Activated naive CD8-positive, alpha-beta T cell treated with anti-CD3 and anti-CD28 coated beads, Interleukin-2, amount 10 ng/mL, durations not matched to agents 7 days and 5 days (primary cell): ENCODE results near the gene AARS2. TPM values are rescaled to one million over a fixed set of nuclear protein-coding genes. Genes with fewer than 3 reads are reported as not detected.
A peak's percentile ranks its signal among the peaks of the same experiment; 100 is the strongest.

Experiments
- ATAC-seq: fragments of 150-1000 bp; cut with Tn5 transposase; one replicate; pipeline ENCODE4 v1.10.0; 2021; ENCODE audit warnings: low read depth, moderate library complexity
- POLR2A ChIA-PET: fragments of 350-600 bp; sonication (Branson Sonifier 250); formaldehyde crosslinking; loops from one replicate; lab custom pipeline; 2021; ENCODE audit warnings: antibody characterized with exemption; lab: Charles Lee
- DNase-seq: peaks from one replicate; pipeline ENCODE4 v3.0.0; 2021
- H3K27ac Mint-ChIP-seq: one replicate; pipeline ENCODE4 v1.8.0; 2022; ENCODE audit warnings: mild to moderate bottlenecking, mixed read lengths
- H3K27me3 Mint-ChIP-seq: one replicate; pipeline ENCODE4 v1.8.0; 2022; ENCODE audit warnings: mild to moderate bottlenecking, moderate library complexity, mixed read lengths
- H3K36me3 Mint-ChIP-seq: one replicate; pipeline ENCODE4 v1.8.0; 2021; ENCODE audit warnings: mild to moderate bottlenecking, mixed read lengths
- H3K4me1 Mint-ChIP-seq: one replicate; pipeline ENCODE4 v1.8.0; 2021; ENCODE audit warnings: mixed read lengths
- H3K4me3 Mint-ChIP-seq: one replicate; pipeline ENCODE4 v1.8.0; 2022; ENCODE audit warnings: mild to moderate bottlenecking, moderate library complexity, mixed read lengths
- H3K9me3 Mint-ChIP-seq: one replicate; pipeline ENCODE4 v1.8.0; 2021; ENCODE audit warnings: mixed read lengths
- total RNA-seq, 2 experiments: library from RNA; stranded (reverse); gene quantifications; one replicate each; pipeline ENCODE4 v1.2.3, GENCODE V29; 2021

Gene AARS2
- total RNA-seq, 2 experiments from 2014 or later = 23.0 to 23.2 TPM

GRCh38 chr6:44289726-44290260 lies 23.4 kb downstream of the AARS2 start:
- Mint-ChIP-seq H3K4me1 (no peaks in the 10 kb centered on the region), H3K4me3 (no peak overlapping the region), H3K27me3 (peaks cover 56% of the 10 kb centered on the region), H3K9me3 (no peaks in the 10 kb centered on the region), H3K36me3 (no peaks in the 10 kb centered on the region), H3K27ac (no peak overlapping the region)
- no peak for DNase-seq
- POLR2A ChIA-PET = no interaction called here
- no peak for ATAC-seq

- ATAC-seq (no peak), DNase-seq (no peak)
- no peak overlapping the region for H3K4me3 Mint-ChIP-seq
- no peak overlapping the region for H3K27ac Mint-ChIP-seq
- H3K36me3 Mint-ChIP-seq = no peaks in the 10 kb centered on the region
- H3K9me3 Mint-ChIP-seq = no peaks in the 10 kb centered on the region
- H3K4me1 Mint-ChIP-seq = no peaks in the 10 kb centered on the region
- H3K27me3 Mint-ChIP-seq = peaks cover 51% of the 10 kb centered on the region
- POLR2A ChIA-PET = no interaction called here
Measured at GRCh38 chr6:44286747-44287146, 26.4 kb downstream of the AARS2 start.

GRCh38 chr6:44286285-44286565 lies 26.9 kb downstream of the AARS2 start:
- POLR2A ChIA-PET = no interaction called here
- ATAC-seq (no peak), DNase-seq (no peak)
- no peaks in the 10 kb centered on the region for H3K9me3 Mint-ChIP-seq
- H3K27me3 Mint-ChIP-seq = peaks cover 48% of the 10 kb centered on the region
- H3K4me3 Mint-ChIP-seq = no peak overlapping the region
- no peaks in the 10 kb centered on the region for H3K36me3 Mint-ChIP-seq
- no peaks in the 10 kb centered on the region for H3K4me1 Mint-ChIP-seq
- no peak overlapping the region for H3K27ac Mint-ChIP-seq

GRCh38 chr6:44285552-44286284 lies 27.4 kb downstream of the AARS2 start:
- H3K27me3 Mint-ChIP-seq = peaks cover 44% of the 10 kb centered on the region
- H3K9me3 Mint-ChIP-seq = no peaks in the 10 kb centered on the region
- POLR2A ChIA-PET = interaction anchor here (0.9 kb wide), 1 partner anchor 9 kb away, joined by 3 read pairs; no protein-coding TSS in a partner anchor
- no peak overlapping the region for H3K27ac Mint-ChIP-seq
- DNase-seq (no peak), ATAC-seq (no peak)
- H3K4me1 Mint-ChIP-seq = no peaks in the 10 kb centered on the region
- no peak overlapping the region for H3K4me3 Mint-ChIP-seq
- no peaks in the 10 kb centered on the region for H3K36me3 Mint-ChIP-seq

- H3K27me3 Mint-ChIP-seq = peaks cover 46% of the 10 kb centered on the region
Measured at GRCh38 chr6:44284867-44285266, 28.3 kb downstream of the AARS2 start.

GRCh38 chr6:44284121-44284520 lies 29.0 kb downstream of the AARS2 start:
- no peaks in the 10 kb centered on the region for H3K9me3 Mint-ChIP-seq
- H3K36me3 Mint-ChIP-seq = no peaks in the 10 kb centered on the region
- DNase-seq (no peak), ATAC-seq (no peak)
- H3K4me3 Mint-ChIP-seq = no peak overlapping the region
- H3K27ac Mint-ChIP-seq = no peak overlapping the region
- H3K27me3 Mint-ChIP-seq = peaks cover 43% of the 10 kb centered on the region
- H3K4me1 Mint-ChIP-seq = no peaks in the 10 kb centered on the region
- POLR2A ChIA-PET = no interaction called here

More at GRCh38 chr6:44284867-44285266, 28.3 kb downstream of the AARS2 start:
- H3K36me3 Mint-ChIP-seq = no peaks in the 10 kb centered on the region
- no peak for ATAC-seq
- POLR2A ChIA-PET = interaction anchor here (0.9 kb wide), 1 partner anchor 10 kb away, joined by 3 read pairs; no protein-coding TSS in a partner anchor
- DNase-seq = no peak
- no peaks in the 10 kb centered on the region for H3K4me1 Mint-ChIP-seq
- H3K4me3 Mint-ChIP-seq = no peak overlapping the region
- H3K9me3 Mint-ChIP-seq = no peaks in the 10 kb centered on the region
- no peak overlapping the region for H3K27ac Mint-ChIP-seq

- H3K27ac Mint-ChIP-seq = no peak overlapping the region
- no peaks in the 10 kb centered on the region for H3K4me1 Mint-ChIP-seq
- DNase-seq (no peak), ATAC-seq (no peak)
- no peaks in the 10 kb centered on the region for H3K36me3 Mint-ChIP-seq
- H3K27me3 Mint-ChIP-seq = peaks cover 40% of the 10 kb centered on the region
- POLR2A ChIA-PET = interaction anchor here (0.6 kb wide), 1 partner anchor 32 kb away, joined by 3 read pairs; no protein-coding TSS in a partner anchor
- no peak overlapping the region for H3K4me3 Mint-ChIP-seq
- no peaks in the 10 kb centered on the region for H3K9me3 Mint-ChIP-seq
Measured at GRCh38 chr6:44278774-44279697, 34.1 kb downstream of the AARS2 start.

- POLR2A ChIA-PET = interaction anchor here (0.6 kb wide), 1 partner anchor 31 kb away, joined by 3 read pairs; no protein-coding TSS in a partner anchor
- ATAC-seq = no peak
Measured at GRCh38 chr6:44278315-44278714, 34.8 kb downstream of the AARS2 start.

GRCh38 chr6:44277763-44278162 lies 35.4 kb downstream of the AARS2 start:
- no peaks in the 10 kb centered on the region for H3K9me3 Mint-ChIP-seq
- peaks cover 44% of the 10 kb centered on the region for H3K27me3 Mint-ChIP-seq
- POLR2A ChIA-PET = no interaction called here
- no peak overlapping the region for H3K27ac Mint-ChIP-seq
- no peak overlapping the region for H3K4me3 Mint-ChIP-seq
- ATAC-seq (no peak), DNase-seq (no peak)
- H3K4me1 Mint-ChIP-seq = no peaks in the 10 kb centered on the region
- H3K36me3 Mint-ChIP-seq = no peaks in the 10 kb centered on the region

More at GRCh38 chr6:44278315-44278714, 34.8 kb downstream of the AARS2 start:
- Mint-ChIP-seq H3K27ac (no peak overlapping the region), H3K36me3 (no peaks in the 10 kb centered on the region), H3K4me3 (no peak overlapping the region), H3K9me3 (no peaks in the 10 kb centered on the region), H3K4me1 (no peaks in the 10 kb centered on the region), H3K27me3 (peaks cover 42% of the 10 kb centered on the region)
- DNase-seq = no peak

GRCh38 chr6:44276667-44277640 lies 36.2 kb downstream of the AARS2 start:
- H3K4me3 Mint-ChIP-seq = no peak overlapping the region
- H3K9me3 Mint-ChIP-seq = no peaks in the 10 kb centered on the region
- peaks cover 3% of the 10 kb centered on the region for H3K4me1 Mint-ChIP-seq
- DNase-seq (no peak), ATAC-seq (no peak)
- no peak overlapping the region for H3K27ac Mint-ChIP-seq
- H3K36me3 Mint-ChIP-seq = no peaks in the 10 kb centered on the region
- POLR2A ChIA-PET = no interaction called here
- H3K27me3 Mint-ChIP-seq = peaks cover 47% of the 10 kb centered on the region

GRCh38 chr6:44275749-44276648 lies 37.1 kb downstream of the AARS2 start:
- peak; percentile 74 for ATAC-seq
- no peaks in the 10 kb centered on the region for H3K36me3 Mint-ChIP-seq
- POLR2A ChIA-PET = no interaction called here
- no peak for DNase-seq
- H3K4me3 Mint-ChIP-seq = no peak overlapping the region
- H3K27ac Mint-ChIP-seq = no peak overlapping the region
- H3K4me1 Mint-ChIP-seq = peaks cover 4% of the 10 kb centered on the region
- peaks cover 56% of the 10 kb centered on the region for H3K27me3 Mint-ChIP-seq
- no peaks in the 10 kb centered on the region for H3K9me3 Mint-ChIP-seq

- H3K4me3 Mint-ChIP-seq = no peak overlapping the region
- no peak overlapping the region for H3K27ac Mint-ChIP-seq
- DNase-seq (no peak), ATAC-seq (no peak)
- H3K4me1 Mint-ChIP-seq = peaks cover 4% of the 10 kb centered on the region
- peaks cover 54% of the 10 kb centered on the region for H3K27me3 Mint-ChIP-seq
- H3K36me3 Mint-ChIP-seq = no peaks in the 10 kb centered on the region
- POLR2A ChIA-PET = no interaction called here
- H3K9me3 Mint-ChIP-seq = no peaks in the 10 kb centered on the region
Measured at GRCh38 chr6:44275271-44275748, 37.8 kb downstream of the AARS2 start.
